Activated naive CD8-positive, alpha-beta T cell treated with anti-CD3 and anti-CD28 coated beads, Interleukin-2, amount 50 U/mL, for 24 hours (primary cell): ENCODE results near the gene MAB21L1.

Experiments
- ATAC-seq: fragments of 150-1000 bp; cut with Tn5 transposase; one replicate; pipeline ENCODE4 v1.10.0; 2021
- DNase-seq: peaks from one replicate; pipeline ENCODE4 v3.0.0; 2021
- H3K27ac Mint-ChIP-seq: one replicate; pipeline ENCODE4 v1.8.0; 2021; ENCODE audit warnings: mild to moderate bottlenecking, mixed read lengths
- H3K27me3 Mint-ChIP-seq: one replicate; pipeline ENCODE4 v1.8.0; 2021; ENCODE audit warnings: mixed read lengths
- H3K36me3 Mint-ChIP-seq: one replicate; pipeline ENCODE4 v1.8.0; 2021; ENCODE audit warnings: low read depth, mixed read lengths
- H3K4me1 Mint-ChIP-seq: one replicate; pipeline ENCODE4 v1.8.0; 2021; ENCODE audit warnings: mixed read lengths
- H3K4me3 Mint-ChIP-seq: one replicate; pipeline ENCODE4 v1.8.0; 2021; ENCODE audit warnings: mild to moderate bottlenecking, moderate library complexity, mixed read lengths
- H3K9me3 Mint-ChIP-seq: one replicate; pipeline ENCODE4 v1.8.0; 2021; ENCODE audit warnings: mixed read lengths

The MAB21L1 gene

GRCh38 chr13:35496006-35496405 is 19.5 kb upstream of the MAB21L1 start:
- Mint-ChIP-seq H3K36me3 (no peaks in the 10 kb centered on the region), H3K9me3 (peaks cover 13% of the 10 kb centered on the region), H3K4me1 (no peaks in the 10 kb centered on the region), H3K27ac (no peak overlapping the region), H3K4me3 (no peak overlapping the region), H3K27me3 (no peaks in the 10 kb centered on the region)
- ATAC-seq, result no peak
- no peak for DNase-seq

- no peaks in the 10 kb centered on the region for H3K27me3 Mint-ChIP-seq
- DNase-seq, result no peak
- H3K27ac Mint-ChIP-seq, result no peak overlapping the region
- ATAC-seq, result no peak
- no peaks in the 10 kb centered on the region for H3K9me3 Mint-ChIP-seq
- no peaks in the 10 kb centered on the region for H3K4me1 Mint-ChIP-seq
- no peaks in the 10 kb centered on the region for H3K36me3 Mint-ChIP-seq
- H3K4me3 Mint-ChIP-seq, result no peak overlapping the region
These were observed 12.6 kb upstream of the MAB21L1 start for GRCh38 chr13:35489050-35489449.

GRCh38 chr13:35485424-35485823 is 8.9 kb upstream of the MAB21L1 start:
- DNase-seq, result no peak
- Mint-ChIP-seq H3K4me1 (no peaks in the 10 kb centered on the region), H3K4me3 (no peak overlapping the region), H3K27me3 (peaks cover 3% of the 10 kb centered on the region), H3K9me3 (no peaks in the 10 kb centered on the region), H3K27ac (no peak overlapping the region), H3K36me3 (no peaks in the 10 kb centered on the region)
- ATAC-seq, result no peak

GRCh38 chr13:35484384-35484783 is 7.9 kb upstream of the MAB21L1 start:
- Mint-ChIP-seq H3K4me1 (no peaks in the 10 kb centered on the region), H3K36me3 (no peaks in the 10 kb centered on the region), H3K27me3 (peaks cover 3% of the 10 kb centered on the region), H3K27ac (no peak overlapping the region), H3K4me3 (no peak overlapping the region), H3K9me3 (no peaks in the 10 kb centered on the region)
- DNase-seq (no peak), ATAC-seq (no peak)

GRCh38 chr13:35483761-35484160 is 7.3 kb upstream of the MAB21L1 start:
- ATAC-seq (no peak), DNase-seq (no peak)
- peaks cover 10% of the 10 kb centered on the region for H3K27me3 Mint-ChIP-seq
- H3K4me3 Mint-ChIP-seq, result no peak overlapping the region
- H3K4me1 Mint-ChIP-seq, result no peaks in the 10 kb centered on the region
- H3K27ac Mint-ChIP-seq, result no peak overlapping the region
- H3K9me3 Mint-ChIP-seq, result no peaks in the 10 kb centered on the region
- H3K36me3 Mint-ChIP-seq, result no peaks in the 10 kb centered on the region

- Mint-ChIP-seq H3K4me1 (peaks cover 6% of the 10 kb centered on the region), H3K4me3 (no peak overlapping the region), H3K27me3 (peaks cover 21% of the 10 kb centered on the region), H3K27ac (no peak overlapping the region), H3K9me3 (no peaks in the 10 kb centered on the region), H3K36me3 (no peaks in the 10 kb centered on the region)
- no peak for DNase-seq
- no peak for ATAC-seq
These were observed 6.0 kb upstream of the MAB21L1 start for GRCh38 chr13:35482527-35482926.

GRCh38 chr13:35481777-35482176 is 5.3 kb upstream of the MAB21L1 start:
- peaks cover 29% of the 10 kb centered on the region for H3K27me3 Mint-ChIP-seq
- no peak overlapping the region for H3K4me3 Mint-ChIP-seq
- H3K4me1 Mint-ChIP-seq, result peaks cover 9% of the 10 kb centered on the region
- no peak overlapping the region for H3K27ac Mint-ChIP-seq
- DNase-seq (no peak), ATAC-seq (no peak)
- no peaks in the 10 kb centered on the region for H3K9me3 Mint-ChIP-seq
- no peaks in the 10 kb centered on the region for H3K36me3 Mint-ChIP-seq

- Mint-ChIP-seq H3K4me1 (peaks cover 23% of the 10 kb centered on the region), H3K27me3 (peaks cover 43% of the 10 kb centered on the region), H3K4me3 (no peak overlapping the region), H3K27ac (no peak overlapping the region), H3K36me3 (peaks cover 4% of the 10 kb centered on the region), H3K9me3 (no peaks in the 10 kb centered on the region)
- ATAC-seq (no peak), DNase-seq (no peak)
These were observed 3.9 kb upstream of the MAB21L1 start for GRCh38 chr13:35480346-35480745.

GRCh38 chr13:35479706-35480105 is 3.2 kb upstream of the MAB21L1 start:
- DNase-seq (no peak), ATAC-seq (no peak)
- peaks cover under 1% of the 10 kb centered on the region for H3K9me3 Mint-ChIP-seq
- peaks cover 24% of the 10 kb centered on the region for H3K4me1 Mint-ChIP-seq
- H3K27me3 Mint-ChIP-seq, result peaks cover 49% of the 10 kb centered on the region
- H3K36me3 Mint-ChIP-seq, result peaks cover 4% of the 10 kb centered on the region
- H3K4me3 Mint-ChIP-seq, result no peak overlapping the region
- no peak overlapping the region for H3K27ac Mint-ChIP-seq

- Mint-ChIP-seq H3K4me3 (no peak overlapping the region), H3K27me3 (peaks cover 54% of the 10 kb centered on the region), H3K4me1 (peaks cover 24% of the 10 kb centered on the region), H3K27ac (no peak overlapping the region), H3K36me3 (peaks cover 7% of the 10 kb centered on the region), H3K9me3 (peaks cover 4% of the 10 kb centered on the region)
- DNase-seq (no peak), ATAC-seq (no peak)
These were observed 2.6 kb upstream of the MAB21L1 start for GRCh38 chr13:35479038-35479492.

- Mint-ChIP-seq H3K27ac (no peak overlapping the region), H3K27me3 (peaks cover 59% of the 10 kb centered on the region), H3K9me3 (peaks cover 9% of the 10 kb centered on the region), H3K4me3 (peak overlapping the region; percentile 17), H3K36me3 (peaks cover 7% of the 10 kb centered on the region), H3K4me1 (peaks cover 24% of the 10 kb centered on the region)
- no peak for ATAC-seq
- DNase-seq, result no peak
These were observed 2.0 kb upstream of the MAB21L1 start for GRCh38 chr13:35478271-35479037.

GRCh38 chr13:35477386-35477946 is 977 bp upstream of the MAB21L1 start:
- Mint-ChIP-seq H3K27me3 (peaks cover 63% of the 10 kb centered on the region), H3K4me1 (peaks cover 24% of the 10 kb centered on the region), H3K4me3 (no peak overlapping the region), H3K9me3 (peaks cover 9% of the 10 kb centered on the region), H3K27ac (no peak overlapping the region), H3K36me3 (peaks cover 7% of the 10 kb centered on the region)
- DNase-seq, result no peak
- ATAC-seq, result no peak

GRCh38 chr13:35475212-35475959 is 1.1 kb downstream of the MAB21L1 start:
- Mint-ChIP-seq H3K27me3 (peaks cover 78% of the 10 kb centered on the region), H3K27ac (peak overlapping the region; percentile 31), H3K4me1 (peaks cover 27% of the 10 kb centered on the region), H3K36me3 (peaks cover 9% of the 10 kb centered on the region), H3K9me3 (peaks cover 16% of the 10 kb centered on the region), H3K4me3 (peak overlapping the region; percentile 80)
- DNase-seq, result no peak
- peak; percentile 33 for ATAC-seq

- Mint-ChIP-seq H3K4me3 (peak overlapping the region; percentile 80), H3K9me3 (peaks cover 23% of the 10 kb centered on the region), H3K4me1 (peaks cover 27% of the 10 kb centered on the region), H3K36me3 (peaks cover 9% of the 10 kb centered on the region), H3K27ac (no peak overlapping the region), H3K27me3 (peaks cover 85% of the 10 kb centered on the region)
- DNase-seq (no peak), ATAC-seq (no peak)
These were observed 1.8 kb downstream of the MAB21L1 start for GRCh38 chr13:35474496-35475211.
